ENCODE measurements around the gene CFAP65. TPM values are rescaled to one million over a fixed set of nuclear protein-coding genes. Genes with fewer than 3 reads are reported as not detected.

Gene CFAP65
- total RNA-seq, 1 experiment from 2014 or later = 0.03 TPM

- Histone ChIP-seq H3K27me3 (peaks cover 34% of the 10 kb centered on the region), H3K9me3 (no peaks in the 10 kb centered on the region), H3K36me3 (no peaks in the 10 kb centered on the region), H3K4me3 (no peak overlapping the region)
- no peak for DNase-seq
These were observed 83.0 kb downstream of the CFAP65 start for GRCh38 chr2:218958276-218958675.

- no peak overlapping the region for H3K4me3 ChIP-seq
- H3K36me3 ChIP-seq = no peaks in the 10 kb centered on the region
- no peak for DNase-seq
- peaks cover 28% of the 10 kb centered on the region for H3K27me3 ChIP-seq
- no peaks in the 10 kb centered on the region for H3K9me3 ChIP-seq
These were observed 83.6 kb downstream of the CFAP65 start for GRCh38 chr2:218957671-218958070.

GRCh38 chr2:218956039-218956438, 85.3 kb downstream of the CFAP65 start:
- Histone ChIP-seq H3K27me3 (peaks cover 18% of the 10 kb centered on the region), H3K9me3 (no peaks in the 10 kb centered on the region), H3K36me3 (no peaks in the 10 kb centered on the region), H3K4me3 (no peak overlapping the region)
- no peak for DNase-seq

GRCh38 chr2:218954541-218955300, 86.6 kb downstream of the CFAP65 start:
- DNase-seq = no peak
- Histone ChIP-seq H3K27me3 (peaks cover 15% of the 10 kb centered on the region), H3K36me3 (no peaks in the 10 kb centered on the region), H3K9me3 (no peaks in the 10 kb centered on the region), H3K4me3 (no peak overlapping the region)

GRCh38 chr2:218953366-218953954, 87.9 kb downstream of the CFAP65 start:
- Histone ChIP-seq H3K4me3 (no peak overlapping the region), H3K9me3 (no peaks in the 10 kb centered on the region), H3K27me3 (peaks cover 9% of the 10 kb centered on the region), H3K36me3 (no peaks in the 10 kb centered on the region)
- no peak for DNase-seq

Other genes with a start within 250 kb of the CFAP65 start
- not detected in 2 replicates for gene PRKAG3, start 209.7 kb downstream of the CFAP65 start, total RNA-seq (2014; rRNA removed; shearing (Covaris generic); ENCODE audit: low replicate concordance)
- gene WNT6, start 181.7 kb downstream of the CFAP65 start, total RNA-seq (2014; rRNA removed; shearing (Covaris generic); ENCODE audit: low replicate concordance) = not detected in 2 replicates
- gene WNT10A, start 160.7 kb downstream of the CFAP65 start, total RNA-seq (2014; rRNA removed; shearing (Covaris generic); ENCODE audit: low replicate concordance) = not detected in 2 replicates
- gene CDK5R2, start 81.8 kb downstream of the CFAP65 start, total RNA-seq (2014; rRNA removed; shearing (Covaris generic); ENCODE audit: low replicate concordance) = not detected in 2 replicates
- not detected in 2 replicates for gene FEV, start 56.3 kb downstream of the CFAP65 start, total RNA-seq (2014; rRNA removed; shearing (Covaris generic); ENCODE audit: low replicate concordance)
- gene CRYBA2, start 48.1 kb downstream of the CFAP65 start, total RNA-seq (2014; rRNA removed; shearing (Covaris generic); ENCODE audit: low replicate concordance) = not detected in 2 replicates
- 0.16 TPM in 1 of 2 replicates, not detected in the other for gene IHH, start 19.4 kb upstream of the CFAP65 start, total RNA-seq (2014; rRNA removed; shearing (Covaris generic); ENCODE audit: low replicate concordance)
- gene NHEJ1, start 119.3 kb upstream of the CFAP65 start, total RNA-seq (2014; rRNA removed; shearing (Covaris generic); ENCODE audit: low replicate concordance) = 20.9 and 22.6 TPM in 2 replicates
- gene SLC23A3, start 128.5 kb upstream of the CFAP65 start, total RNA-seq (2014; rRNA removed; shearing (Covaris generic); ENCODE audit: low replicate concordance) = not detected in 2 replicates
- gene CNPPD1, start 135.4 kb upstream of the CFAP65 start, total RNA-seq (2014; rRNA removed; shearing (Covaris generic); ENCODE audit: low replicate concordance) = 35.2 and 40.6 TPM in 2 replicates
- 52.2 and 85.4 TPM in 2 replicates for gene RETREG2, start 136.8 kb upstream of the CFAP65 start, total RNA-seq (2014; rRNA removed; shearing (Covaris generic); ENCODE audit: low replicate concordance)
- gene ZFAND2B, start 165.3 kb upstream of the CFAP65 start, total RNA-seq (2014; rRNA removed; shearing (Covaris generic); ENCODE audit: low replicate concordance) = 43.3 and 72.7 TPM in 2 replicates
- gene ABCB6, start 177.4 kb upstream of the CFAP65 start, total RNA-seq (2014; rRNA removed; shearing (Covaris generic); ENCODE audit: low replicate concordance) = 15.5 and 31.7 TPM in 2 replicates
- gene ATG9A, start 188.1 kb upstream of the CFAP65 start, total RNA-seq (2014; rRNA removed; shearing (Covaris generic); ENCODE audit: low replicate concordance) = 74.5 and 90.6 TPM in 2 replicates
- gene ANKZF1, start 188.3 kb upstream of the CFAP65 start, total RNA-seq (2014; rRNA removed; shearing (Covaris generic); ENCODE audit: low replicate concordance) = 21.3 and 23.4 TPM in 2 replicates
- 2.3 and 13.0 TPM in 2 replicates for gene GLB1L, start 203.9 kb upstream of the CFAP65 start, total RNA-seq (2014; rRNA removed; shearing (Covaris generic); ENCODE audit: low replicate concordance)
- 14.4 and 26.0 TPM in 2 replicates for gene STK16, start 204.0 kb upstream of the CFAP65 start, total RNA-seq (2014; rRNA removed; shearing (Covaris generic); ENCODE audit: low replicate concordance)
- not detected in 2 replicates for gene TUBA4B, start 211.7 kb upstream of the CFAP65 start, total RNA-seq (2014; rRNA removed; shearing (Covaris generic); ENCODE audit: low replicate concordance)
- 3.1 and 7.7 TPM in 2 replicates for gene TUBA4A, start 212.4 kb upstream of the CFAP65 start, total RNA-seq (2014; rRNA removed; shearing (Covaris generic); ENCODE audit: low replicate concordance)
- gene DNAJB2, start 237.8 kb upstream of the CFAP65 start, total RNA-seq (2014; rRNA removed; shearing (Covaris generic); ENCODE audit: low replicate concordance) = 55.0 and 56.4 TPM in 2 replicates